Activated T-cell treated with anti-CD3 and anti-CD28 coated beads, Interleukin-2, amount 50 U/mL, for 1 hour (primary cell): ENCODE measurements around the gene JAML.
A peak's percentile ranks its signal among the peaks of the same experiment; 100 is the strongest.
"Not testable (repeated sequence)": the region's sequence is repeated elsewhere in the genome, so short reads cannot be mapped to it uniquely, and the experiment has no call there.

ENCODE experiments used
- DNase-seq: peaks from one replicate; pipeline ENCODE4 v3.0.0-alpha.2; 2020

Gene JAML

DNA sequence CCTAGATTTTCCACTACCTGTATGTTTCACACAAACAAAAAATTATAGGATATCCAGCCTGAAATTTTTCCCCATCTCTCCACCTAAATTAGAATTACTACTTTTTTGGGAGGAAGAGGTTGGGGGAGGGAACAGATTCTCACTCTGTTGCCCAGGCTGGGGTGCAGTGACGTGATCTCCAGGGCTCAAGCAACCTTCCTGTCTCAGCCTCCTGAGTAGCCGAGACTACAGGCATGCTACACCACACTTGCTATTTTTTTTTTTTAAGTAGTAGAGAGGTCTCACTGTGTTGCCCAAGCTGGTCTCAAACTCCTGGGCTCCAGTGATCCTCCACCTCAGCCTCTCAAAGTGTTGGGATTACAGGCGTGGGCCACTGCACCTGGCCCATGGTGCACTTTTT lies 9.5 kb downstream of the JAML start:
- no peak for DNase-seq

GRCh38 chr11:118214210-118214914 lies 10.4 kb downstream of the JAML start:
- no peak for DNase-seq

DNA sequence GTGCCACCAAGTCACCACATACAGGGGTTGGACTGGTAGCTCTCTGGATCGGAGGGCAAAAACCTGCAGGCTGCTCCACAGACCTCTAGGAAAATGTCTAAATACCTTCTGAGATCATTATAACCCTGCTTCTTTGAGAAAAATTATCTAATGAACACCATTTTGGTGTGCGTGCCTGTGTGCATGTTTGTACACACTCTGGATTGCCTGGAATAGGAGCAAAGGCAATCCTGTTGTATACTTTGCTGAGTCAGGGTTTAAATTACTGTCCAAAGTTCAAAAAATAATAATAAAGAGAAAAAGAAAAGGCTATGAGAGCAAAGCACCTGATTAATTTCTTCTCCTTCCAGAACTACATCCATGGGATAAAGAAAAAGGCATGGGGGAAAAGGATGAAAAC lies 11.0 kb downstream of the JAML start:
- DNase-seq: no peak

DNA sequence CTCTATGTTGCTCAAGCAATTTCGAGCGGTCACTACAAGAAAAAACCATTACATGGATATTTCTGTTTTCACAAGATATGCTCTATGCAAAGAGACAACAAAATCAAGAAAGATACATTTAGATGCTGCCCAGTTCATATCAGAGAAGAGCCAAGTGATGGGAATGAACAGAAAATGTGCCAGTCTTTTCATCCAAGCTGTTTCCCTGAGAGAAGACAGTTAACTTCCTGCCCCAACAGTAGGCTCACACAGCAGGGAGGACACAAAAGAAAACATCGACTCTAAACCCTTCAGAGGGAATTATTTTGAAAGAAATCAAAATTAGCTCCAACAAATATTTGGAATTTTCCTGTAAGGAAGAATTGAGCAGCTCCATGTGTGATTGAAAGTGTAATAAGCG lies 11.6 kb downstream of the JAML start:
- no peak for DNase-seq

DNA sequence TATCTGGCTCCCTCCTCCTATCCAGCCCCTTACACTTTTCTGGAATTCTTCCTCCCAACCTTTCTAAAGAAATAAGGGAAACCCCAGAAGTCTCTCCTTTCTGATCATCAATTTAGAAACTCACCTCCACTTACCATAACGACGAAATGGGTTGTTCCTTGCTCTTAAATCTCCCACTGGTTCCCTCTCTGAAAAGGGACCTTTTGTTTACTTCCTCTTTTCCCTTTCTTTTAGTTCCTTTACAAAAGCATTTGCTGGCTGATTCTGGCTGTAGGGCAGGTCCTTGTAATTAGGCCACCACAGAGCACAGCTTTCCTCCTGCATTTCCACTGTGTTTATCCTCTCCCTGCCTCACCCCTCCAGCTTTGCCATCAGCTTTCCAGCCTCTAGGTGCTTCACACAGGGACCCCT lies 12.0 kb downstream of the JAML start:
- DNase-seq: no peak

- DNase-seq: no peak
These were observed 12.6 kb downstream of the JAML start for GRCh38 chr11:118212131-118212725.

DNA sequence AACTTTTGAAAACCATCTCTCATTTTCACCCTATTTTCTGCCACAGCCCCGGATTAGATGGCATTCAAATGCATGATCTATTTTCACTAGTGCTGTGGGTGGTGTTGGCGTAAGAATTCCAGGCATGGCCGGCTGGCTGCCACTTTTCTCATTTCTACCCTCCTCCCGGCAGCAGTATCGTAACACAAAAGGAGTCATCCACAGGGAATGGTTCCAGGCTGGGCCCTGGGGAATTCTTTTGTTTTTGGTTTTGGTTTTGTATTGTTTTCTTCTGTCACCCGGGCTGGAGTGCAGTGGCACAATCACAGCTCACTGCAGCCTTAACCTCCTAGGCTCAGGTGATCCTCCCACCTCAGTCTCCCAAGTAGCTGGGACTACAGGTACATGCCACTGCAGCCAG lies 13.8 kb downstream of the JAML start:
- no peak for DNase-seq

DNA sequence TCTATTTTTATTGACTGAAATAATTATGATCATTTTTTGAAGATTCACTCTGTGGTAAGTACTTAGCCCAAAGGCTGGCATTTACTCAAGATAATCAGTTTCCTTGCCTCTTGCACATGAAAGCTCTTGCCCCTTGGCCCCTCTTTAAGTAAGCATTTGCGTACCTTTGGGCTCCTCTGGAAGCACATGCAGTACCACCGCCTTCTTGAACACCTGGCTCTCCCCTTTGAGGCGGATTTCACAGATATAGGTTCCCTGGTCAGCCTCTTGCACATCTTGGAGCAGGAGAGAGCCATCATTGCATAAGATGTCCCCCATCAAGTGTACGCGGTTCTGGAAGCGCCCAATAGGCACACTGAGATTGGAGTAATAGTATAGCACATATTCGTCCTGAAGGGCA lies 14.5 kb downstream of the JAML start:
- no peak for DNase-seq

GRCh38 chr11:118209033-118209432 lies 15.8 kb downstream of the JAML start:
- DNase-seq: no peak

DNA sequence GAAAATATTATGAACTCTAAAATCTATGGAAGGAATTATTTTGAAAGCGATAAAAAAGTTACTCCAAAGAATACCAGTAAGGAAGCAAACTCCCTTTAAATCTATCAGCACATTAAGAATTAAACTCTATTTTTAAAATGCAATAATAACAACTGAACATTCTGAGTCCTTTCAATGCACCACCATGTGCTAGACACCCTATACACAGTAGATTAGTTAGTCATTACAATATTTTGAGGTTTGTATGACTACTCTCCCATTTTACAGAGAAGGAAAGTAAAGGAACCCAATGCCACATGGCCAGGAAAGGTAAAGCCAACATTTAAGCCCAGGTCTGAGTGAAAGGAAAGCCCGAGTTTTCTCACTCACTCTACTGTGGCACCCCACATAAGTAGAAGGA lies 17.7 kb downstream of the JAML start:
- DNase-seq: no peak

- DNase-seq: no peak
These were observed 18.3 kb downstream of the JAML start for GRCh38 chr11:118206391-118207031.

DNA sequence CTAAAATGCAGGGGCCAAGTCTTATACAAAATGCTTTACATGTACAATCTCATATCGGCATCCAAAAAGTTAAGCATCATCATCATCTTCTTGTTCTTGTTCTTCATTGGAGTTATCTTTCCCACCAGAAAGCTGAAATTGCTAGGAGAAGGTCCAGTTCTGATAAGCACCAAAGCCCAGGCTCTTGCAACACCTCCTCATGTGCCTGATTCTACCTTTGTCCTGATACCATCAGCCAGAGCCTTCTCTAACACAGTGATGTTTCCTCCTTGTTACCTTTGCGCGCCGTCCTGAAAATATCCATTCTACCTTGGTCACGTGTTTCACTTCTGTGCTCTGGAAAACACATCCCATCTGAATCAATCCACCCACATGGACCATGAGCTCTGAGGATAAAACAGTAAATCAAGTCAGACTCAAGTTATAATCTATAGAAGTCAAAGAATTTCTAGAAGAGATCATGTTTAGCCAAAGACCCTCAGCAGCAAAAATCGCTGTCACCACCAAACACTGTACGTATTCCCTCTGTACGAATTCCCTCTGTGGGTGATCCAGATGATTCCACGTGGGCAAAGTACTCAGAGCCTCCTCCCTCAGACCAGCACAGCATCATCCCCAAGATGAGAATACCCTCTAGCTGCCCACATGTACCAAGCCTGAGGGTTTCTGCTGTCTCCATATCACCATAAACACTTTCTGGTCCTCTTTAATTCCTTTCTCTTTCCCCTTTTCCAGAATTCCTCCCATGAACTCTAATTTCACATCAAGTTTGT lies 19.0 kb downstream of the JAML start:
- no peak for DNase-seq

DNA sequence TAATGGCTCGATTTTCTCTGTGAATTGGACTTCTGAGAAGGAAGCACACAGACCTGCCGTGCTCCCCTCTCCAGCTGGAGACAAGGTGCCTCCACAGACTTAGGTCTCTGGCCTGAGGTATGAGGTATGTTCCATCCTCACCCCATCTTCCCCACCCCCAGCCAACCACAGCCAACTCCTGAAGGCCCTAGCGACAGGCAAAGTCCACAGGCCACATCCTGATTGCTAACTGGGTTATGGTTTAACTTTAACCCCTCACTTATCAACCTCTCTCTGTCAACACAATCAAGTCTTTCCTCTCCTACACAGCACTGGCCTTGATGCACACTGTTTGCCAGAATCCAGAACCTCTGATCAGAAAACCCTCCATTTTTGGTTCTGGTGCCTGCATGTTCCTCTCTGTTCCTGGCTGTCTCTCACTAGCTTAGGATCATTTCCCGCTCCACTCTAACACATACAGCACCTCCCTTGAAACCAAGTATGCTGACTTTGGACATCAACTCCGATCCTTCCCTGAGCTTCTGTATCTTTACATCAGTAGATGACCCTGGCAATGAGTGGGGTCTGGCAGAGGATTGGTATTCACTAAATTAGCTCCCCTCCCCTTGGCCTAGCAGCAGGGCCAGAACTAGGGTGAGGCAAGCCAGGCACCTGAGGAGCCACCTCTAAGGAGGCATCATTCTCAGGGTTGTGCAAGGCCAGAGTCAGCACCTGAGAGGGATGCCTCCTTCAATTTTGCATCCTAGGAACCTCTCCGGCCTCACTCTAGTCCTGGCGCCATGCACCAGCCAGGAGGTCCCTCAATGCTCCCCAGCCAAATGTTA lies 22.0 kb downstream of the JAML start:
- DNase-seq: peak; percentile 56

DNA sequence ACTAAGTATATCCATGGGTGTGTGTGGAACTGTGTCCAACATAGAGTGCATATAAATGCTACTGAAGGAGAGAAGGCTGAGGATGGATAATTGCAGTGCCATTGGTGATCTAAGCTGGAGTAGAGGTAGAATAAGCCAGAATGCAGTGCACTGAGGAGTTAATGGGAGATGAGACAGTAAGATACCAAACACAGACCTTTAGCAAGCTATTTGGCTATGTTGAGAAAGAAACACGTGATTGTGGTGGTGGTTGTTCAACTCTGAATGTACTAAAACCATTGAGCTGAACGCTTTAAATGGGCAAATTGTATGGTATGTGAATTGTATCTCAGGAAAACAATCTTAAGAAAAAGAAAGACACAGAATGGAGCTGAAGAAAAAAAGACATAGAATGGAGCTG lies 22.8 kb downstream of the JAML start:
- no peak for DNase-seq

DNA sequence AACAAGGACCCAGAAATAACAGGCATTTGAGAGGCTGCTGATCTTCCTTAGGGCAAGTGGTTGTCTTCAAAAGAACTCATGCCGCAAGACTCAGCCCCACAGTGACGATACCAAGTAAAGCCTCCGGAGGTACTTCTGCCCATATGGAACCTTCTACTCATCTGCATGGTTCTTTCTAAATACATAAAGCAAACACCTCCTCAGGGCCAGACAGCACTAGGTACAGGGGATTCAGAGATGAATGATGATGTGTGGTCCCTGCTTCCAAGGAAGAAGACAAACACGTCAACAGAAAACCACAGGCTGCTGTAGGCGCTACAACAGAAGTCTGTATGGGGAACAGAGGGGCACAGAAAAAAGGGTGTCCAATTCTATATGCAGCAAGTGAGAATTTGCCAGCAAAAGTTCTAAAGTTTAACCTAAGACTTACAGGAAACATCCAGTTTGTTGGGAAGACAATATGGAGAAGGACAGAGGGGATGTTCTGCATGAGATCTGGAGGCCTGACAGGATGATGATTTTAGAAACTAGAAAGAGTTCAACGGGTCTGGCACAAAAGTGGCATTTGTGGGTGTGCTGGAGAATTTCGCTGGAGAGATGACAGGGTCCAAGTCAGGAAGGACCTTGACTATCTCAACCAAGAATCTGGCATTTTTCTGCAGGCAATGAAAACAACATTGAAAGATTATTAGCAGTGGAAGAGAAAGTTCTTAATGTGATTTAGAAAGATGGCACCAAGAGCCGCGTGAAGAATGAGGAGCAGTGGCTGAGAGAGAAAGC lies 23.7 kb downstream of the JAML start:
- peak; percentile 42 for DNase-seq

- no peak for DNase-seq
These were observed 24.3 kb downstream of the JAML start for GRCh38 chr11:118200497-118200896.

DNA sequence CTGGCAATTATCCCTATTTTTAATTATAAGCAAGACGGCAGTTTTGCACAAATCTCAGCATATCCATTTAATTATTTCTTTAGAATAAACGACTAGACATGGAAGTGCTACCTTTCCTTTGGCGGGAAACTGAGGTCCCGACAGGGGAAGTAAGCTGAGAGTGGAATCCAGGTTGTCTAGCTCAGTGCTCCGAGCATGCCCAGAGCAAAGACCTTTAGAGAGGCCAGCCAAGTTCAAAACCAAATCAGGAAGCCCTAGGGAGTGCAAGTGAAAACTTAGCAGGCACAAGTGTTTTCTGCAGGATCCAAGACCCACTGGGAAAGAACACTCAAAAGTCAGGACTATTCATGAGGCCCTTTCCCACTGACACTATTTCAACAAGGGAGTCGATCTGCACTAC lies 25.7 kb downstream of the JAML start:
- DNase-seq: no peak

DNA sequence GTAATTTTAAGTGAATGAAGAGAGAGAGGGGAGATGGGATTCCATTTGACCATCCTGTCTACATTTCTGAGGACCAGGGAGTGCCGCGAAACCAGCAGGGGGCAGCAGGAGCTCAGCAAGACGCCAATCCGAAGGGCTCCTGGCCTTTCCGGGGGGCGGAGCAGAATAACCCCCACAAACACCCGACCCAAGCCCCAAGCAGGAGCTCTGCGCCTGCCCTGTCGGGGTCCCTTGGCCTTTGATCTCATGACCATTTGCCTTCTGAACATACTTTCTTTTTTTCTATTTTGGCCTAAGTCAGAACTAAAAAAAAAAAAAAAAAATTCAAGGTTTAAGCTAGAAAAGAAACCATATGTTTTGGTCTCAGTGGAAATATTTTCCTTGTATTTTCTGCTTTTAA lies 26.4 kb downstream of the JAML start:
- DNase-seq: peak; percentile 85

DNA sequence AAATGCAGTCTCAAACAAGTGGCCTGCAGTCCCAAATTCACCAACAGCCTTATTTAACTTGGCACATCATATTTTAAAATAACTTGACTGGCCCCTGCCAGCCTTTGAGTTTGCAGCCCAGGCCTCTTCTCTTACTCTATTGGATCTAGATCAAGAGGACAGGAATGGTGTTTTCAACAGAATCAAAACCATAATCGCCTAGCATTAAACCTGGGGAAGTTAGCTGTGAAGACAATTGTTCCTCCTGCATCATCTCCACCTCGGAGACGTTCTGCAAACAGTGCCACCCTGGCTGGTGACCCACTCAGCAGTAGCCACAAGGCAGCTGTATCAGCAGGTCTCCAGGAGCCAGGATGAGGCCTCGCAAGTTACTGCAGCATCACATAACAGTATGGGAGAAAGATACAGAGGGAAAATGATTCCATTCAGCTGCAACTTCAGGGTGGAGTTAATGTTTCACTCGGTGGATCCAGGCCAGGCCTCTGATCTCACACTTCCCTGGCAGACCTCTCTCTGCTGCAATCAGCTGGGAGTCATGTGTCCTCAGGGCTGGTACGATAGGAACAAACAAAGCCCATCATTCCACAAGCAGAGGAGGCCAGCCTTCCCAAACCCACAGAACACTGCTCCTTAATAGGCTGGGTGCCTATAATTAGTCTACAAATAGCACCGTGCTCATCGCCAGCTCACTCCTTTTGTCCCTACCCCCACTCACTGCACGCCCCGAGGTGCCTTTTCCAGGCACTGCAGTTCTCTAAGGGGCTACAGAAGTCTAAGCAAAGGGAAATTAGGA lies 29.8 kb downstream of the JAML start:
- no peak for DNase-seq

- DNase-seq: no peak
These were observed 30.8 kb downstream of the JAML start for GRCh38 chr11:118193910-118194566.

DNA sequence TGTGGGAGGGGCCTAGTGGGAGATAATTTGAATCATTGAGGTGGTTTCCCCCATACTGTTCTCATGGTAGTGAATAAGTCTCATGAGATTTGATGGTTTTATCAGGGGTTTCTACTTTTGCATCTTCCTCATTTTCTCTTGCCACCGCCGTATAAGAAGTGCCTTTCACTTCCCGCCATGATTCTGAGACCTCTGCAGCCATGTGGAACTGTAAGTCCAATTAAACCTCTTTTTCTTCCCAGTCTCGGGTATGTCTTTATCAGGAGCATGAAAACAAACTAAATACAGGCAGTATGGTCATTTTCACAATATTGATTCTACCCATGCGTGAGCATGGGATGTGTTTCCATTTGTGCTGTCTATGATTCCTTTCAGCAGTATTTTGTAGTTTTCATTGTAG lies 32.0 kb downstream of the JAML start:
- not testable (repeated sequence) for DNase-seq
